Measurements from ENCODE around the gene AGPAT3. TPM values are rescaled to one million over a fixed set of nuclear protein-coding genes. Genes with fewer than 3 reads are reported as not detected.

AGPAT3 gene
- total RNA-seq, 1 donor from 2014 or later, result 179 TPM

- no peak for DNase-seq (ENCODE audit: low read depth)
Measured at GRCh38 chr21:43956019-43956669, 91.1 kb downstream of the AGPAT3 start.

GRCh38 chr21:43956670-43957035, 91.6 kb downstream of the AGPAT3 start:
- DNase-seq (ENCODE audit: low read depth), result no peak

GRCh38 chr21:43957128-43957571, 92.1 kb downstream of the AGPAT3 start:
- DNase-seq (ENCODE audit: low read depth), result no peak

- DNase-seq (ENCODE audit: low read depth), result no peak
Measured at GRCh38 chr21:43957611-43958362, 92.8 kb downstream of the AGPAT3 start.

- DNase-seq (ENCODE audit: low read depth), result no peak
Measured at GRCh38 chr21:43958364-43959158, 93.5 kb downstream of the AGPAT3 start.

- DNase-seq (ENCODE audit: low read depth), result no peak
Measured at GRCh38 chr21:43959231-43960116, 94.5 kb downstream of the AGPAT3 start.

GRCh38 chr21:43961382-43961909, 96.4 kb downstream of the AGPAT3 start:
- no peak for DNase-seq (ENCODE audit: low read depth)

GRCh38 chr21:43965911-43966585, 101.0 kb downstream of the AGPAT3 start:
- DNase-seq (ENCODE audit: low read depth), result no peak

- DNase-seq (ENCODE audit: low read depth), result no peak
Measured at GRCh38 chr21:43966946-43967512, 102.0 kb downstream of the AGPAT3 start.

- no peak for DNase-seq (ENCODE audit: low read depth)
Measured at GRCh38 chr21:43967981-43968380, 103.0 kb downstream of the AGPAT3 start.

GRCh38 chr21:43968410-43969114, 103.5 kb downstream of the AGPAT3 start:
- no peak for DNase-seq (ENCODE audit: low read depth)

GRCh38 chr21:43969115-43969444, 104.1 kb downstream of the AGPAT3 start:
- no peak for DNase-seq (ENCODE audit: low read depth)

GRCh38 chr21:43970551-43970950, 105.5 kb downstream of the AGPAT3 start:
- no peak for DNase-seq (ENCODE audit: low read depth)

- no peak for DNase-seq (ENCODE audit: low read depth)
Measured at GRCh38 chr21:43971201-43971991, 106.4 kb downstream of the AGPAT3 start.

- DNase-seq (ENCODE audit: low read depth), result no peak
Measured at GRCh38 chr21:43971992-43972255, 106.9 kb downstream of the AGPAT3 start.

GRCh38 chr21:43972850-43973633, 108.0 kb downstream of the AGPAT3 start:
- DNase-seq (ENCODE audit: low read depth), result no peak

GRCh38 chr21:43973634-43973955, 108.6 kb downstream of the AGPAT3 start:
- no peak for DNase-seq (ENCODE audit: low read depth)

- DNase-seq (ENCODE audit: low read depth), result no peak
Measured at GRCh38 chr21:43974791-43975468, 109.9 kb downstream of the AGPAT3 start.
